ENCODE data around the gene RBKS.

- TF ChIP-seq CTCF (IDR thresholded peaks at IDR 0.05; ENCODE audit: low read depth, low read length) (no peak), EZH2phosphoT487 (IDR thresholded peaks at IDR 0.05; ENCODE audit: low read depth) (no peak)
Observed at GRCh38 chr2:27932396-27932795, 42.2 kb upstream of the RBKS start.
